Mucosa of descending colon (tissue), 3 donors: ENCODE results near the gene ECT2. TPM values are rescaled to one million over a fixed set of nuclear protein-coding genes. Genes with fewer than 3 reads are reported as not detected.
"Not testable (repeated sequence)": the region's sequence is repeated elsewhere in the genome, so short reads cannot be mapped to it uniquely, and the experiment has no call there.

Source experiments
- ATAC-seq: fragments of 200-7000 bp; cut with Tn5 transposase; one replicate; pipeline ENCODE4 v1.9.1; 2020; ENCODE audit warnings: mild to moderate bottlenecking, moderate library complexity
- DNase-seq, 3 donors: peaks; one replicate each; pipeline ENCODE4 v3.0.0-alpha.2; 2020
- H3K36me3 ChIP-seq: fragments of 200-600 bp; one replicate; pipeline ENCODE4 v1.8.0; 2021; ENCODE audit warnings: low read depth, mild to moderate bottlenecking
- H3K4me1 ChIP-seq: fragments of 200-600 bp; one replicate; pipeline ENCODE4 v1.8.0; 2021; ENCODE audit warnings: low read depth, mild to moderate bottlenecking
- H3K4me3 ChIP-seq: fragments of 200-600 bp; one replicate; pipeline ENCODE4 v1.8.0; 2021; ENCODE audit warnings: mild to moderate bottlenecking
- H3K9me3 ChIP-seq: fragments of 200-600 bp; one replicate; pipeline ENCODE4 v1.8.0; 2021; ENCODE audit warnings: mild to moderate bottlenecking
- CTCF ChIP-seq: fragments of 200-600 bp; IDR thresholded peaks from one replicate; pipeline ENCODE4 v1.8.0; 2022; ENCODE audit warnings: antibody characterized with exemption, mild to moderate bottlenecking
- intact Hi-C, 2 donors: fragments of 100-400 bp; cut with DNase I in 1 of 2; cut with micrococcal nuclease in 1 of 2; formaldehyde crosslinking; loops; one replicate each; pipeline versions ENCODE4 v1.11.0 to v1.11.1; 2022; cut with DNase I, micrococcal nuclease
- total RNA-seq, 3 donors: library from RNA; stranded (reverse); fragmentation: NEBNext Ultra II Directional in 2 of 3; extraction: Animal tissue kit (Norgen Biotek cat#: 25700) in 2 of 3; gene quantifications; one replicate each; pipeline versions ENCODE4 v1.2.1 to v1.2.4, GENCODE V29; 2021 to 2023
- donor health status: DM: no; HTN: no; CAD: no; lungs with moderate emphysema.
- donor health status: DM: no; HTN: no; CAD: no.
- donor health status: DM: no; HTN: yes; CAD: no.

The ECT2 gene
- total RNA-seq, 3 donors from 2014 or later: 14.8 to 30.2 (median 14.9) TPM

GRCh38 chr3:172816968-172817367 lies 66.4 kb downstream of the ECT2 start:
- Histone ChIP-seq H3K9me3 (no peaks in the 10 kb centered on the region), H3K4me3 (no peak overlapping the region), H3K36me3 (no peaks in the 10 kb centered on the region), H3K4me1 (no peaks in the 10 kb centered on the region)
- intact Hi-C loops: no loop called here
- TF ChIP-seq CTCF: no peak
- no peak for ATAC-seq
- DNase-seq: no peak

GRCh38 chr3:172820492-172820891 lies 70.0 kb downstream of the ECT2 start:
- DNase-seq (no peak), ATAC-seq (no peak)
- H3K4me1 ChIP-seq: no peaks in the 10 kb centered on the region
- H3K9me3 ChIP-seq: no peaks in the 10 kb centered on the region
- no peaks in the 10 kb centered on the region for H3K36me3 ChIP-seq
- TF ChIP-seq CTCF: no peak
- intact Hi-C loops: no loop called here
- no peak overlapping the region for H3K4me3 ChIP-seq

GRCh38 chr3:172824229-172824628 lies 73.7 kb downstream of the ECT2 start:
- H3K9me3 ChIP-seq: no peaks in the 10 kb centered on the region
- no peaks in the 10 kb centered on the region for H3K36me3 ChIP-seq
- TF ChIP-seq CTCF: no peak
- ATAC-seq: no peak
- H3K4me3 ChIP-seq: no peak overlapping the region
- no peak for DNase-seq
- intact Hi-C loops: no loop called here
- no peaks in the 10 kb centered on the region for H3K4me1 ChIP-seq

- intact Hi-C loops, H3K4me1 ChIP-seq, ATAC-seq, H3K4me3 ChIP-seq, H3K36me3 ChIP-seq, DNase-seq, H3K9me3 ChIP-seq: not testable (repeated sequence)
Observed at GRCh38 chr3:172827231-172827630, 76.7 kb downstream of the ECT2 start.

GRCh38 chr3:172832983-172833382 lies 82.5 kb downstream of the ECT2 start:
- Histone ChIP-seq H3K36me3 (no peaks in the 10 kb centered on the region), H3K9me3 (no peaks in the 10 kb centered on the region), H3K4me3 (no peak overlapping the region), H3K4me1 (no peaks in the 10 kb centered on the region)
- no peak for TF ChIP-seq CTCF
- intact Hi-C loops: no loop called here
- no peak for DNase-seq
- no peak for ATAC-seq

- ATAC-seq: peak; percentile 44
Observed at GRCh38 chr3:172836390-172836997, 86.0 kb downstream of the ECT2 start.

More at GRCh38 chr3:172836390-172836997, 86.0 kb downstream of the ECT2 start:
- intact Hi-C loops: no loop called here
- DNase-seq: peak in 1 of 3 donors; percentile 80
- Histone ChIP-seq H3K4me1 (no peaks in the 10 kb centered on the region), H3K36me3 (no peaks in the 10 kb centered on the region), H3K4me3 (no peak overlapping the region), H3K9me3 (no peaks in the 10 kb centered on the region)
- TF ChIP-seq CTCF: no peak
